ENCODE measurements around the gene TRIM65.
A peak's percentile ranks its signal among the peaks of the same experiment; 100 is the strongest.

TRIM65 gene

GRCh38 chr17:75917141-75917916, 20.6 kb upstream of the TRIM65 start:
- no peak for DNase-seq

- no peak for DNase-seq
Measured at GRCh38 chr17:75915268-75915667, 18.5 kb upstream of the TRIM65 start.

GRCh38 chr17:75914643-75915267, 18.0 kb upstream of the TRIM65 start:
- DNase-seq, result no peak

GRCh38 chr17:75913537-75914210, 16.9 kb upstream of the TRIM65 start:
- no peak for DNase-seq

GRCh38 chr17:75910699-75911098, 13.9 kb upstream of the TRIM65 start:
- DNase-seq, result no peak

GRCh38 chr17:75909812-75910274, 13.1 kb upstream of the TRIM65 start:
- no peak for DNase-seq

GRCh38 chr17:75909051-75909811, 12.5 kb upstream of the TRIM65 start:
- DNase-seq, result no peak

GRCh38 chr17:75908201-75908600, 11.4 kb upstream of the TRIM65 start:
- no peak for DNase-seq

GRCh38 chr17:75906143-75906884, 9.6 kb upstream of the TRIM65 start:
- DNase-seq, result no peak

GRCh38 chr17:75904749-75905521, 8.2 kb upstream of the TRIM65 start, which contains the start of gene MRPL38:
MRPL38 (minus strand) TSS chr17:75904884; CDS start chr17:75904875, 9 bp downstream.
- DNase-seq, result peak; percentile 98

- no peak for DNase-seq
Measured at GRCh38 chr17:75902406-75902805, 5.7 kb upstream of the TRIM65 start.

GRCh38 chr17:75901727-75902126, 5.0 kb upstream of the TRIM65 start:
- DNase-seq, result no peak

- DNase-seq, result no peak
Measured at GRCh38 chr17:75900691-75901533, 4.2 kb upstream of the TRIM65 start.

- DNase-seq, result no peak
Measured at GRCh38 chr17:75899767-75900468, 3.2 kb upstream of the TRIM65 start.

- DNase-seq, result no peak
Measured at GRCh38 chr17:75899353-75899752, 2.6 kb upstream of the TRIM65 start.

GRCh38 chr17:75898791-75899190, 2.0 kb upstream of the TRIM65 start:
- no peak for DNase-seq

- no peak for DNase-seq
Measured at GRCh38 chr17:75898065-75898464, 1.3 kb upstream of the TRIM65 start.

GRCh38 chr17:75897160-75898019, 639 bp upstream of the TRIM65 start:
- DNase-seq, result peak; percentile 66

All from retina (tissue), 1 donor.